Stimulated activated CD4-positive, alpha-beta T cell treated with anti-CD3 and anti-CD28 coated beads, TNF-alpha, amount 100 ng/mL, for 4 hours (primary cell): Measurements from ENCODE around the gene HEXIM2.

ENCODE experiments used
- DNase-seq, 3 experiments: peaks; one replicate each; pipeline ENCODE4 v3.0.0-alpha.2; 2020; ENCODE audit warnings: low read depth in 3 of 3

HEXIM2 gene

GRCh38 chr17:45143767-45144198, 17.9 kb upstream of the HEXIM2 start:
- peak in 1 of 3 experiments; percentile 20 for DNase-seq

GRCh38 chr17:45144199-45145034, 17.3 kb upstream of the HEXIM2 start:
- no peak for DNase-seq

- DNase-seq = no peak
Observed at GRCh38 chr17:45145035-45145389, 16.7 kb upstream of the HEXIM2 start.

GRCh38 chr17:45146166-45146565, 15.5 kb upstream of the HEXIM2 start:
- DNase-seq = no peak

GRCh38 chr17:45146592-45146889, 15.1 kb upstream of the HEXIM2 start:
- DNase-seq = no peak

GRCh38 chr17:45146890-45147580, 14.6 kb upstream of the HEXIM2 start:
- DNase-seq = no peak

- peak; percentile 58 to 61 (median 60) for DNase-seq
Observed at GRCh38 chr17:45147581-45148182, 14.0 kb upstream of the HEXIM2 start.

GRCh38 chr17:45148183-45149036, 13.3 kb upstream of the HEXIM2 start, which contains the start of gene HEXIM1:
Gene HEXIM1, plus strand, starts transcription at chr17:45148475. Its CDS starts 716 bp downstream, at chr17:45149191.
- peak; percentile 95 to 99 (median 99) for DNase-seq

GRCh38 chr17:45149037-45149668, 12.5 kb upstream of the HEXIM2 start:
- DNase-seq = peak in 2 of 3 experiments; percentile 51 to 59

- no peak for DNase-seq
Observed at GRCh38 chr17:45149669-45150664, 11.7 kb upstream of the HEXIM2 start.

GRCh38 chr17:45150911-45151809, 10.5 kb upstream of the HEXIM2 start:
- no peak for DNase-seq

- DNase-seq = no peak
Observed at GRCh38 chr17:45155029-45155428, 6.6 kb upstream of the HEXIM2 start.

GRCh38 chr17:45155483-45155882, 6.2 kb upstream of the HEXIM2 start:
- DNase-seq = no peak

GRCh38 chr17:45156242-45156641, 5.4 kb upstream of the HEXIM2 start:
- DNase-seq = no peak

GRCh38 chr17:45160447-45161287, 1.0 kb upstream of the HEXIM2 start:
- peak in 2 of 3 experiments; percentile 53 to 59 for DNase-seq

GRCh38 chr17:45162025-45162687, 481 bp downstream of the HEXIM2 start:
- no peak for DNase-seq

GRCh38 chr17:45164734-45165269, 3.1 kb downstream of the HEXIM2 start:
- no peak for DNase-seq
